NCI-H524 (cell line): ENCODE results near the gene OCEL1.
A peak's percentile ranks its signal among the peaks of the same experiment; 100 is the strongest.
"Not testable (repeated sequence)": the region's sequence is repeated elsewhere in the genome, so short reads cannot be mapped to it uniquely, and the experiment has no call there.

Experiments used
- DNase-seq, 2 experiments: peaks; one replicate each; lab custom pipeline; 2025; lab: John Stamatoyannopoulos, UW

The OCEL1 gene

DNA sequence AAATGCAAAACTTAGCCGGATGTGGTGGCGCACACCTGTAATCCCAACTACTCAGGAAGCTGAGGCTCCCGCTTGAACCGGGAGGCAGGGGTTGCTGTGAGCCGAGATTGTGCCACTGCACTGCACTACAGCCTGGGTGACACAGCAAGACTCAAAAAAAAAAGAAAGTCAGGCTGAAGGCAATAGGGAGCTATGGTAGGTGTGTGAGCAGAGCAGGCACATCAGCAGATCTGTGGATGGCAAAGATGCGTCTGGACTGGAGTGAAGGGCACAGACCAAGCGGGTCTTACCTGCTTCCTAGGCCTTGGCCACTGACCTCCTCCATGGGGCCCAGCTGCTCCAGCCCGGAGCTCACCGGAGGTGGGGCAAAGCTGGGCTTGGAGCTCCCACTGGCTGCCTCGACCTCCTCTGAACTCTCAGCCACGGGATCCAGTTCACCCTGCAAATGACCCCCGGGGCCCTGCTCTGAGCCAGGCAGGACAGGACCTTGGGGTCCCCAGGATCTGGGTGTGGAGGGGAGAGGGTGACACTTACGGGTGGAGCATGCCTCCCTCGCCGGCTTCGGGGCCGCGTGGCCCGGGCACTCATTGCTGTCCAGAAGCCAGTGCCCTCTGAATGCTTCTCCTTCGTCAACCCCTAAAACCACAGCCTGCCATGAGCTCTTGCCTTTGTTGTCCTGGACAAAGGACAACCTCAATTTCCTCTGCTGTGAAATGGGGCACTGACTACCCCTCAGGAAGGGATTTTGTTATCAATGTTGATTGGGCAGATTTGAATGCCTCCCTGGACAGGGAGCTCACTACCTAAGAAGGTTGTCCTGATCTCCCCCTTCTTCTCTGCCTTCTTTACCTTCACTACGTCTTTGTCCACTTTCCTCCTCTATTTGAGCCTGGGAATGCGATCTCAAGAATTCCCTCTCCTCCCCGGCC, 38.0 kb downstream of the OCEL1 start:
- DNase-seq: no peak

GRCh38 chr19:17264641-17264979, 38.6 kb downstream of the OCEL1 start, which contains the start of gene USHBP1:
Gene USHBP1, minus strand, starts transcription at chr19:17264745. Its CDS starts 446 bp downstream, at chr19:17264299.
- no peak for DNase-seq

- DNase-seq: no peak
These were observed 40.0 kb downstream of the OCEL1 start for GRCh38 chr19:17266026-17266425.

DNA sequence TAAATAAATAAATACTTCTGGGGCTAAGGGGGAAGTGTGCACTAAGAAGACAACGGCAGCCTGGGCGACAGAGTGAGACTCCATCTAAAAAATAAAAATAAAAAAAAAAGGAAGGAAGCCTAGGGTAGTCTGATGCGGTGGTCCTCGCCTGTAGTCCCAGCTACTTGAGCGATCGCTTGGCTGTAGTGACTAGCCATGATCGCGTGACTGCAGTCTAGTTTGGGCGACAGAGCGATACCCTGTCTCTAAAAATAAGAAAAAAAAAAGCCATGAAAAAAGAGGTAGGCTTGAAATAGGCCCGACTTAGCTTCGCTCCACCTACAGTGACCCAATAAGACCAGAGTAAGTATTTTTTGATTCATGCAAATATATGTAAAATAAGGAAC, 40.6 kb downstream of the OCEL1 start:
- DNase-seq: no peak

GRCh38 chr19:17266975-17267788, 41.2 kb downstream of the OCEL1 start, which contains the start of gene BABAM1:
Gene BABAM1, plus strand, starts transcription at chr19:17267443. Its CDS starts 1,364 bp downstream, at chr19:17268807.
- DNase-seq: peak; percentile 100

GRCh38 chr19:17268754-17269153, 42.7 kb downstream of the OCEL1 start:
- DNase-seq: no peak

- DNase-seq: not testable (repeated sequence)
These were observed 48.9 kb downstream of the OCEL1 start for GRCh38 chr19:17274892-17275291.

- no peak for DNase-seq
These were observed 49.6 kb downstream of the OCEL1 start for GRCh38 chr19:17275441-17276175.
